Astrocyte of the cerebellum (primary cell): Measurements from ENCODE around the gene RNASE11.
"Not testable (repeated sequence)": the region's sequence is repeated elsewhere in the genome, so short reads cannot be mapped to it uniquely, and the experiment has no call there.

Source experiments
- DNase-seq: peaks from one replicate; pipeline ENCODE4 v3.0.0-alpha.2; 2011; ENCODE audit warnings: low read depth
- H3K4me3 ChIP-seq: 2 replicates; pipeline ENCODE4 v1.5.1; 2011; ENCODE audit warnings: mild to moderate bottlenecking, low read depth, low read length, moderate library complexity
- in situ Hi-C: cut with HindIII; loops from 2 replicates; pipeline ENCODE4 v1.10.0; 2017; ENCODE audit warnings: low sequenced_read_pairs
- TF ChIP-seq, protein P1 (sequence below): IDR thresholded peaks from 2 replicates; pipeline ENCODE4 v1.5.1; 2012; ENCODE audit warnings: low read length, low read depth, moderate library complexity, mild to moderate bottlenecking; ENCODE audit errors: missing control alignments

The RNASE11 gene

DNA sequence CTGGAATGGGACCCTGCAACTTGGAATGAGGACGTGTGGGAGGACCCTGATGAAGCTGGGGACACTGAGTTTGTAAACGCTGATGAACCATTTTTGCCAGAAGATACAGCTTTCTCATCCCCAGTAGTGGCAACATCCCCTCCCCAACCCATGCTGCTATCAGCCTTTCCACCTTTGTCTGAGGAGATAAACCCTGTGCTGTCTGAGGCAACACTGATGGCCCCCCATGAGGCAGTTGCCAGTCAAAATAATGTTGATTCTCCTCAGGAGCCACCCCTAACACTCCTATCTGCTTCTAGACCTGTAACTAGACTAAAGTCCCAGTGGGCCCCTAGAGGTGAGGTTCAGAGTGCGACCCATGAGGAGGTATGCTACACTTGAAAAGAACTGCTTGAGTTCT lies 19.4 kb downstream of the RNASE11 start:
- TF ChIP-seq, protein P1, sequence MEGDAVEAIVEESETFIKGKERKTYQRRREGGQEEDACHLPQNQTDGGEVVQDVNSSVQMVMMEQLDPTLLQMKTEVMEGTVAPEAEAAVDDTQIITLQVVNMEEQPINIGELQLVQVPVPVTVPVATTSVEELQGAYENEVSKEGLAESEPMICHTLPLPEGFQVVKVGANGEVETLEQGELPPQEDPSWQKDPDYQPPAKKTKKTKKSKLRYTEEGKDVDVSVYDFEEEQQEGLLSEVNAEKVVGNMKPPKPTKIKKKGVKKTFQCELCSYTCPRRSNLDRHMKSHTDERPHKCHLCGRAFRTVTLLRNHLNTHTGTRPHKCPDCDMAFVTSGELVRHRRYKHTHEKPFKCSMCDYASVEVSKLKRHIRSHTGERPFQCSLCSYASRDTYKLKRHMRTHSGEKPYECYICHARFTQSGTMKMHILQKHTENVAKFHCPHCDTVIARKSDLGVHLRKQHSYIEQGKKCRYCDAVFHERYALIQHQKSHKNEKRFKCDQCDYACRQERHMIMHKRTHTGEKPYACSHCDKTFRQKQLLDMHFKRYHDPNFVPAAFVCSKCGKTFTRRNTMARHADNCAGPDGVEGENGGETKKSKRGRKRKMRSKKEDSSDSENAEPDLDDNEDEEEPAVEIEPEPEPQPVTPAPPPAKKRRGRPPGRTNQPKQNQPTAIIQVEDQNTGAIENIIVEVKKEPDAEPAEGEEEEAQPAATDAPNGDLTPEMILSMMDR, result no peak
- in situ Hi-C loops, result no loop called here

DNA sequence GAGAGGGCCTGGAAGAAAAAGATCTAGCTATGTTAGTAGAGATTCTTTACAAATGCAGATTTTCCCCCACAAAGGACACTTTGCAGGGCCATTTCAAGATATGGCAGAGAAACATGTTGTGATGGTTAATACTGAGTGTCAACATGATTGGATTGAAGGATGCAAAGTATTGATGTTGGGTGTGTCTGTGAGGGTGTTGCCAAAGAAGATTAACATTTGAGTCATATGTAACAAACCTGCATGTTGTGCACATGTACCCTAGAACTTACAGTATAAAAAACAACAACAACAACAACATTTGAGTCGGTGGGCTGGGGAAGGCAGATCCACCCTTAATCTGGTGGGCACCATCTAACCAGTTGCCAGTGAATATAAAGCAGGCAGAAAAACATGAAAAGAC lies 20.6 kb downstream of the RNASE11 start:
- DNase-seq, in situ Hi-C loops, H3K4me3 ChIP-seq: not testable (repeated sequence)

More for the DNA sequence above, 19.4 kb downstream of the RNASE11 start:
- no peak for DNase-seq
- no peak overlapping the region for H3K4me3 ChIP-seq

- no peak overlapping the region for H3K4me3 ChIP-seq
- in situ Hi-C loops, result no loop called here
- TF ChIP-seq, protein P1, result no peak
- DNase-seq, result no peak
These were observed 23.3 kb downstream of the RNASE11 start for GRCh38 chr14:20564501-20564997.

GRCh38 chr14:20563971-20564370 lies 23.8 kb downstream of the RNASE11 start:
- DNase-seq, result no peak
- in situ Hi-C loops, result no loop called here
- TF ChIP-seq, protein P1, result no peak
- no peak overlapping the region for H3K4me3 ChIP-seq

GRCh38 chr14:20560961-20561360 lies 26.8 kb downstream of the RNASE11 start, which contains the start of gene RNASE9:
Gene RNASE9, minus strand, starts transcription at chr14:20561047.
- DNase-seq, result no peak
- no peak within 1 kb of the TSS for H3K4me3 ChIP-seq
- TF ChIP-seq, protein P1, result no peak
- in situ Hi-C loops, result no loop called here

GRCh38 chr14:20559461-20559904 lies 28.3 kb downstream of the RNASE11 start:
- TF ChIP-seq, protein P1, result no peak
- no peak for DNase-seq
- in situ Hi-C loops, result no loop called here
- no peak overlapping the region for H3K4me3 ChIP-seq

DNA sequence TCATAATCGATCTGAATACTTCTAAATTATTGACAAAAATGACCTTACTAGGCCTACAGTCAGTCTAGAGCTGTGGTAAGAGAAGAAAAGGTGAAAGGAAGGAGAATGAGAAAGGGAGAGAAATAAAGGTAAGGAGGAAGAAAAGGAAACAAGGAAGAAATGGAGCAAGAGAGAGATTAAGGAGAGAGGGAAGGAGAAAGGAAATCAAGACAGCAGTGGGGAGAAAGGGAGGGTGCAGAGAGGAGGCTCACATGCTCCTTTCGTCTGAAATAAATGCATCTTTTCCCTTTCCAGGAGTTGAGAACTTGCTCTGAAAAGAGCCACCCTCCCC lies 30.6 kb downstream of the RNASE11 start:
- TF ChIP-seq, protein P1, result no peak
- H3K4me3 ChIP-seq, result no peak overlapping the region
- in situ Hi-C loops, result no loop called here
- no peak for DNase-seq
